HFF-Myc (cell line): Measurements from ENCODE around the gene DDX50.
"Not testable (repeated sequence)": the region's sequence is repeated elsewhere in the genome, so short reads cannot be mapped to it uniquely, and the experiment has no call there.

Source experiments
- DNase-seq: peaks from one replicate; pipeline ENCODE4 v3.0.0-alpha.2; 2011; ENCODE audit warnings: low read depth; ENCODE audit errors: extremely low read depth
- H3K4me3 ChIP-seq: replicated peaks from 2 replicates; pipeline ENCODE4 v1.5.1; 2011; ENCODE audit warnings: low read depth, mild to moderate bottlenecking, control low read depth, low read length
- TF ChIP-seq, protein P1 (sequence below): IDR thresholded peaks from 2 replicates; pipeline ENCODE4 v1.5.1; 2012; ENCODE audit warnings: mild to moderate bottlenecking, low read depth, low read length, control low read depth; ENCODE audit errors: missing control alignments

DDX50 gene, protein sequence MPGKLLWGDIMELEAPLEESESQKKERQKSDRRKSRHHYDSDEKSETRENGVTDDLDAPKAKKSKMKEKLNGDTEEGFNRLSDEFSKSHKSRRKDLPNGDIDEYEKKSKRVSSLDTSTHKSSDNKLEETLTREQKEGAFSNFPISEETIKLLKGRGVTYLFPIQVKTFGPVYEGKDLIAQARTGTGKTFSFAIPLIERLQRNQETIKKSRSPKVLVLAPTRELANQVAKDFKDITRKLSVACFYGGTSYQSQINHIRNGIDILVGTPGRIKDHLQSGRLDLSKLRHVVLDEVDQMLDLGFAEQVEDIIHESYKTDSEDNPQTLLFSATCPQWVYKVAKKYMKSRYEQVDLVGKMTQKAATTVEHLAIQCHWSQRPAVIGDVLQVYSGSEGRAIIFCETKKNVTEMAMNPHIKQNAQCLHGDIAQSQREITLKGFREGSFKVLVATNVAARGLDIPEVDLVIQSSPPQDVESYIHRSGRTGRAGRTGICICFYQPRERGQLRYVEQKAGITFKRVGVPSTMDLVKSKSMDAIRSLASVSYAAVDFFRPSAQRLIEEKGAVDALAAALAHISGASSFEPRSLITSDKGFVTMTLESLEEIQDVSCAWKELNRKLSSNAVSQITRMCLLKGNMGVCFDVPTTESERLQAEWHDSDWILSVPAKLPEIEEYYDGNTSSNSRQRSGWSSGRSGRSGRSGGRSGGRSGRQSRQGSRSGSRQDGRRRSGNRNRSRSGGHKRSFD

DNA sequence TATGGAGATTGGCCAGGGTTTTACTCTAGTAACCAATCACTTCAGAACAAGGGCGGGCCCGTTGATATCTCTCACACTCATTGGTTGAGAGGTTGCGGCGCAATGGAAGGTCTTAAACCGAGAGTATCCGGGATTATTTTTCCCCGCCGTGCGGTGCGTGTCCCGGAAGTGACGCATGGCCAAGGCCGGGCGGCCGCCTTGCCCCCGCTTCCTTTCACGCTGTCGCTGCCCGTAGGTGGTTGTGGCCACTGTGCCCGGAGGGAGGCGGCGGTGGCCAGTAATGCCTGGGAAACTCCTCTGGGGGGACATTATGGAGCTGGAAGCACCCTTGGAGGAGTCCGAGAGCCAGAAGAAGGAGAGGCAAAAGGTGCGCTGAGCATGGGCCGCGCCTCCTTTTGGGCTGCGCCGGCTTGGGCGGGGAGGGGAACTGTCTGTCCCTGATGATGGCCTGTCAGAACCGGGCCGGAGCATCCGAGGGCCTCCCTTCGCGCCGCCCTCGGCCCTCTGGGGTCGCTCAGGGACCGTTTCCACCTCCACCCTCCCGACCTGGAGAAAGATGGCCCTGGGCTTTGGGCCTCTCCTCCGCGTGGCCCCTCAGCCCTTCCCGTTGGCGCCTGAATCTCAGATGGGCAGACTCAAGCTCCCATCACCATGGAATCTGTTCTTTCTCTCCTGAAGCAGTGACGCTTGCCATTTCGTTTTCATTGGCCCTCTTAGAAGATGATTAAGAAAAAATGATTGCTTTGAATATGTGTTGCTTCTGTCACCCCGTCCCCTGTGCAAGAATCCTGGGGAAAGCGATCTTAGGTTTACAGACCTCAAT is at the start of gene DDX50:
Gene DDX50 (plus strand): TSS at position 211 of the 823 bp plus-strand sequence. CDS start 70 bp downstream, at position 281.
- peak within 1 kb of the TSS; percentile 97 for H3K4me3 ChIP-seq
- peak; percentile 99 for DNase-seq
- TF ChIP-seq, protein P1, sequence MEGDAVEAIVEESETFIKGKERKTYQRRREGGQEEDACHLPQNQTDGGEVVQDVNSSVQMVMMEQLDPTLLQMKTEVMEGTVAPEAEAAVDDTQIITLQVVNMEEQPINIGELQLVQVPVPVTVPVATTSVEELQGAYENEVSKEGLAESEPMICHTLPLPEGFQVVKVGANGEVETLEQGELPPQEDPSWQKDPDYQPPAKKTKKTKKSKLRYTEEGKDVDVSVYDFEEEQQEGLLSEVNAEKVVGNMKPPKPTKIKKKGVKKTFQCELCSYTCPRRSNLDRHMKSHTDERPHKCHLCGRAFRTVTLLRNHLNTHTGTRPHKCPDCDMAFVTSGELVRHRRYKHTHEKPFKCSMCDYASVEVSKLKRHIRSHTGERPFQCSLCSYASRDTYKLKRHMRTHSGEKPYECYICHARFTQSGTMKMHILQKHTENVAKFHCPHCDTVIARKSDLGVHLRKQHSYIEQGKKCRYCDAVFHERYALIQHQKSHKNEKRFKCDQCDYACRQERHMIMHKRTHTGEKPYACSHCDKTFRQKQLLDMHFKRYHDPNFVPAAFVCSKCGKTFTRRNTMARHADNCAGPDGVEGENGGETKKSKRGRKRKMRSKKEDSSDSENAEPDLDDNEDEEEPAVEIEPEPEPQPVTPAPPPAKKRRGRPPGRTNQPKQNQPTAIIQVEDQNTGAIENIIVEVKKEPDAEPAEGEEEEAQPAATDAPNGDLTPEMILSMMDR: no peak

DNA sequence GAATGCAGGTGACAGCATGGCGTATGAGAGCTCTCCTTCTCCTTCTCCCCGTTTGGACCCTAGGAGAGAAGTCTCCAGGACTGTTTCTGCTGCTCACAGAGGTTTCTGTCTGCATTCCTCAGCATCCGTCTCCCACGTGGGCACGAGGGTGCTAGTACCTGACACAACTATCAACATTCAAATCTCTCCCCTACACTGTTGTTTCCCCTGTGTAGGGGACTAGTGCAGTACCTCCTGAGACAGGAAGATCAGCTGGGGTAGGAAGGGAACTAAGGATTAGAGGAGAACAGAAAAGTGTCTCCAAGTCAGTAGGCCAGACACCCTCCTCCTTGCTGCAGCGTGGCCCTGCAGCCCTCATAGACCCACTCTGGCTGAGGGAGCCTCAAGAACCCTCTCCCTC is 44.8 kb upstream of the DDX50 start:
- no peak for DNase-seq
- no peak overlapping the region for H3K4me3 ChIP-seq
- TF ChIP-seq, protein P1: no peak

DNA sequence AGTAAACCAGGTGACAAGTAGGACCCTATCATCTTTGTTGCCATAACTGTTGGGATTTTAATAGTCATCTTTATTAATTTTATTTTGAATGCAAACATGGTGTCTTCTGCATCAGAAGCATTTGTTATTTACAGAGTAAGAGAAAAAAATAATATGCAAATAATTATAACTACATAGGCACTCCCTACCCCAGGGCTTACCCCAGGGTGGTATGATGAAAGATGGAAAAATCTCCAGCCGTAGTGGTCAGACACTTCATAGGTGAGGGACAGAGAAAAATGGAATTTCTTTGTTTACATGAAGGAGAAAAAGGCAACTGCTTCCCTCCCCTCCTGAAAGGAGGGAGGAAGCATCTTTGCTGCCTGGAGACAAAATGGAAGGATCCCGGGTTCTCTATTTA is 44.1 kb upstream of the DDX50 start:
- TF ChIP-seq, protein P1: no peak
- no peak for DNase-seq
- no peak overlapping the region for H3K4me3 ChIP-seq

DNA sequence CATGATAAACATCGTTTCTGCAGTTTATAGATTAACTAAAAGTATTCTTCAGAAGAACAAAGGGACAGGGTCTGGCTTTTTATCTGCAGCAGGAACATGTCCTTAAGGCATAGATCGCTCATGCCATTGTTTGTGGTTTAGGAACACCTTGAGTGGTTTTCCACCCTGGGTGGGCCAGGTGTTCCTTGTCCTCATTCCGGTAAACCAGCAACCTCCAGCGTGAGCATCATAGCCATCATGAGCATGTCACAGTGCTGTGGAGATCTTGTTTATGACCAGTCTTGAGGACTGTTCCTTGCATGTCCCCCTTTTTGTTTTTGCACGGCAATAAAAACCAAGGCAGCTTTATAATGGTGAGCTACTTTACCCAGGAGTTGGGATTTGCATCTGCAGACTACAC is 39.9 kb upstream of the DDX50 start:
- no peak overlapping the region for H3K4me3 ChIP-seq
- TF ChIP-seq, protein P1: no peak
- DNase-seq: no peak

DNA sequence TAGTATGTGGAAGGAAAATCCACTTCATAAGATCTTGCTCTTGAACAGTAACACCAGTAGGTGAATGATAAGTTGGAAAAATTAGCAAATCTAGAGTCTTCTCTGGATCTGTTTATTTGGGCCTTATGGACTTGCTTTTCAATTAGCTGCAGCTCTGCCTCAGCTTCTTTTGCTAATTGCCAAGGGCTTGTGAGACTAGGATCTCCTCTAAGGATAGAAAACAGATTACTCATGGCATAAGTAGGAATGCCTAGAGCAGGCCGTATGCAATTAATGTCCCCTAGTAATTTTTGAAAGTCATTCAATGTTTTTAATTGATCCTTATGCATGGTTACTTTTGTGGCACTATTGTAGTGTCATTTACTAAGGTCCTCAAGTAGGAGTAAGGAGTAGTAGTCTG is 36.5 kb upstream of the DDX50 start:
- H3K4me3 ChIP-seq: no peak overlapping the region
- TF ChIP-seq, protein P1: no peak
- no peak for DNase-seq

DNA sequence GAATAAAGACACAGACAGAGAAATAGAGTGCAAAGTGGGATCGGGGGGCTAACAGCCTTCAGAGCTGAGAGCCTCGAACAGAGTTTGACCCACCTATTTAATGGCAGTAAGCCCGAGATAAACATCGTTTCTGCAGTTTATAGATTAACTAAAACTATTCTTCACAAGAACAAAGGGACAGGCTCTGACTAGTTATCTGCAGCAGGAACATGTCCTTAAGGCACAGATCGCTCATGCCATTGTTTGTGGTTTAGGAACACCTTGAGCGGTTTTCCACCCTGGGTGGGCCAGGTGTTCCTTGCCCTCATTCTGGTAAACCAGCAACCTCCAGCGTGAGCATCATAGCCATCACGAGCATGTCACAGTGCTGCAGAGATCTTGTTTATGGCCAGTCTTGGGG is 32.9 kb upstream of the DDX50 start:
- DNase-seq, H3K4me3 ChIP-seq: not testable (repeated sequence)
